ENCODE data around the gene COLEC12.

The COLEC12 gene

DNA sequence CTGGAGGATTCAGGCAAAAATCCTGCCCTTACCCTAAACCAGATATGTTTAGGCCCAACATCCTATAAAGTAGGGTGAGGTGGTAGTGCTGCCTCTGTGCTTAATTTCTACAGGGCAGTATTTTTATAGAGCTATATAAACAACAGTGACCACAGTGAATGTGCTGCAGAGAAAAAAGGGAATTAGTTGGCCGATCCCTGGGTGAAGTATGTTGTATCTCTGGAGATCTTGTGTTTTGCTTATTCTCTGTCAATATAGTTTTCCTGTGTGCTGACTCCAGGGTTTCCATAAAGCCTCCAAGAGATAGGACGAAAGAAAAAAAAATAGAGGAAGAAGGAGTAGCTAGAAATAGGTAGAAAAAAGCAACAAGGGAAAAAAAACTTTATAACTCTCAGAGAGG lies 143.7 kb downstream of the COLEC12 start:
- Histone ChIP-seq H3K18ac (ENCODE audit: low read length) (no peak overlapping the region), H3K4me1 (ENCODE audit: control insufficient read depth in 1 of 2, insufficient read depth in 2 of 2, low read length in 2 of 2) (peaks cover 0 to 2% of the 10 kb centered on the region in 2 experiments), H2BK120ac (ENCODE audit: insufficient read depth, low read length, poor library complexity) (no peak overlapping the region), H4K91ac (ENCODE audit: low read depth, low read length) (no peak overlapping the region), H3K23ac (ENCODE audit: low read length) (no peak overlapping the region), H2AK5ac (ENCODE audit: low read length) (no peak overlapping the region), H2BK5ac (ENCODE audit: low read depth, low read length, poor library complexity) (no peak overlapping the region), H3K14ac (ENCODE audit: low read length) (no peak overlapping the region), H3K4me2 (ENCODE audit: low read length) (no peak overlapping the region), H3K36me3 (ENCODE audit: control insufficient read depth in 1 of 2, insufficient read depth in 2 of 2, low read length in 2 of 2) (no peaks in the 10 kb centered on the region), H3K27me3 (ENCODE audit: insufficient read depth, low read length) (no peaks in the 10 kb centered on the region), H3K27ac (ENCODE audit: low read depth, low read length) (no peak overlapping the region), H4K8ac (ENCODE audit: low read depth, low read length) (no peak overlapping the region), H3K9ac (ENCODE audit: low read length) (no peak overlapping the region), H3K4me3 (ENCODE audit: low read depth, low read length) (no peak overlapping the region), H3K79me1 (ENCODE audit: low read length) (no peaks in the 10 kb centered on the region), H2BK12ac (ENCODE audit: low read length) (no peak overlapping the region), H3K79me2 (ENCODE audit: control insufficient read depth, insufficient read depth, low read length, poor library complexity) (no peaks in the 10 kb centered on the region), H3K4ac (ENCODE audit: low read depth, low read length) (no peak overlapping the region), H2AFZ (ENCODE audit: insufficient read depth, low read length, poor library complexity) (no peak overlapping the region), H3K9me3 (ENCODE audit: insufficient read depth, low read depth, low read length) (no peaks in the 10 kb centered on the region), H4K12ac (ENCODE audit: low read depth, low read length) (no peak overlapping the region)
- no peak for DNase-seq
- WGBS (ENCODE audit: extremely low coverage, insufficient coverage, insufficient read length): no CpG with 5 or more reads among the region's 2 CpGs

DNA sequence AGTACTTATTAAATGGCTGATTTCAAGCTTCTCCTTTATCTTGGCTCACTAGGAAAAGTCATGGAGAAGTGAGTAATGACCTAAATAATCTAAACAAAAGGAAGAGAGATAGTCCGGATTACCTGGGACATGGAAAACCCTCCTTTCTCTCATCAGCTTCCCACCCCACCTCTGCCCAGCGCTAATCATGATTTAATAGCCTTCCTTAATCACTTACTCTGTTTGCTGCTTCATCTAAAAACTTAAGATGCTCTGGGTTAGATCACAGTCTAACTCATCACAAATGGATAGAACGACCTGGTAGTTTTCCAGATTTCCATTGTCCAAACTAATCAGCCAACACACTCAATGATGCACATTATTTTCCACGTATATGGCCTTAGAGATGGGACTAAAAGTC lies 144.8 kb downstream of the COLEC12 start:
- Histone ChIP-seq H3K18ac (ENCODE audit: low read length) (no peak overlapping the region), H3K4me2 (ENCODE audit: low read length) (no peak overlapping the region), H2BK12ac (ENCODE audit: low read length) (no peak overlapping the region), H3K27me3 (ENCODE audit: insufficient read depth, low read length) (no peaks in the 10 kb centered on the region), H2BK120ac (ENCODE audit: insufficient read depth, low read length, poor library complexity) (no peak overlapping the region), H3K23ac (ENCODE audit: low read length) (no peak overlapping the region), H2BK5ac (ENCODE audit: low read depth, low read length, poor library complexity) (no peak overlapping the region), H3K4me3 (ENCODE audit: low read depth, low read length) (no peak overlapping the region), H3K14ac (ENCODE audit: low read length) (no peak overlapping the region), H4K91ac (ENCODE audit: low read depth, low read length) (no peak overlapping the region), H3K4me1 (ENCODE audit: control insufficient read depth in 1 of 2, insufficient read depth in 2 of 2, low read length in 2 of 2) (no peaks in the 10 kb centered on the region), H2AK5ac (ENCODE audit: low read length) (no peak overlapping the region), H4K8ac (ENCODE audit: low read depth, low read length) (no peak overlapping the region), H3K9ac (ENCODE audit: low read length) (no peak overlapping the region), H3K9me3 (ENCODE audit: insufficient read depth, low read depth, low read length) (no peaks in the 10 kb centered on the region), H3K27ac (ENCODE audit: low read depth, low read length) (no peak overlapping the region), H3K36me3 (ENCODE audit: control insufficient read depth in 1 of 2, insufficient read depth in 2 of 2, low read length in 2 of 2) (no peaks in the 10 kb centered on the region), H2AFZ (ENCODE audit: insufficient read depth, low read length, poor library complexity) (no peak overlapping the region), H3K4ac (ENCODE audit: low read depth, low read length) (no peak overlapping the region), H3K79me1 (ENCODE audit: low read length) (no peaks in the 10 kb centered on the region), H3K79me2 (ENCODE audit: control insufficient read depth, insufficient read depth, low read length, poor library complexity) (no peaks in the 10 kb centered on the region), H4K12ac (ENCODE audit: low read depth, low read length) (no peak overlapping the region)
- WGBS (ENCODE audit: extremely low coverage, insufficient coverage, insufficient read length): no CpG with 5 or more reads among the region's 4 CpGs
- DNase-seq: no peak

DNA sequence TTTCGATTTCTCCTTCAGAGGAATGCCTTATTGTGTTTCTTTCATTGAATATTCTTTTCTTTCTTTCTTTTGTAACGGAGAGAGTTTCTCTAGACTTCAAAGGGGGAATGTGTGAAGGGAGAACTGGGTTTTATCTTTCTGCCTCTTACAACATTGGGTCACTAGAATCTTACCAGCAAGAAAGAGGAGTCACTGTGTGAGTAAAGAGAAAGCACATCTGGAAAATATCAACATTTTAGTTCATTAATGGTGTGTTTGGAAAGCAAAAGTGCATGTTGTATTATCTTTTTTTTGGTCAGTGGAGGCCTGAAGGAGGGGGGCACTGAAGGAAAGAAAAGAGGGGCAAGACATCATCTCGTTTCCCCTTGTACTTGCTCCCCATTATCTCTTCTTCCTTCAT lies 146.0 kb downstream of the COLEC12 start:
- no peak overlapping the region for H2BK5ac ChIP-seq (ENCODE audit: low read depth, low read length, poor library complexity)
- no peak overlapping the region for H3K9ac ChIP-seq (ENCODE audit: low read length)
- H3K79me2 ChIP-seq (ENCODE audit: control insufficient read depth, insufficient read depth, low read length, poor library complexity): no peaks in the 10 kb centered on the region
- H3K4ac ChIP-seq (ENCODE audit: low read depth, low read length): no peak overlapping the region
- H3K27ac ChIP-seq (ENCODE audit: low read depth, low read length): no peak overlapping the region
- H3K9me3 ChIP-seq (ENCODE audit: insufficient read depth, low read depth, low read length): no peaks in the 10 kb centered on the region
- no peak overlapping the region for H2AFZ ChIP-seq (ENCODE audit: insufficient read depth, low read length, poor library complexity)
- no peaks in the 10 kb centered on the region for H3K79me1 ChIP-seq (ENCODE audit: low read length)
- no peaks in the 10 kb centered on the region for H3K36me3 ChIP-seq (ENCODE audit: control insufficient read depth in 1 of 2, insufficient read depth in 2 of 2, low read length in 2 of 2)
- H3K27me3 ChIP-seq (ENCODE audit: insufficient read depth, low read length): no peaks in the 10 kb centered on the region
- no peak overlapping the region for H2AK5ac ChIP-seq (ENCODE audit: low read length)
- H4K12ac ChIP-seq (ENCODE audit: low read depth, low read length): no peak overlapping the region
- no peak overlapping the region for H3K4me2 ChIP-seq (ENCODE audit: low read length)
- H3K18ac ChIP-seq (ENCODE audit: low read length): no peak overlapping the region
- no peaks in the 10 kb centered on the region for H3K4me1 ChIP-seq (ENCODE audit: control insufficient read depth in 1 of 2, insufficient read depth in 2 of 2, low read length in 2 of 2)
- H3K4me3 ChIP-seq (ENCODE audit: low read depth, low read length): no peak overlapping the region
- no peak for DNase-seq
- no peak overlapping the region for H4K91ac ChIP-seq (ENCODE audit: low read depth, low read length)
- no peak overlapping the region for H3K23ac ChIP-seq (ENCODE audit: low read length)
- no peak overlapping the region for H4K8ac ChIP-seq (ENCODE audit: low read depth, low read length)
- H3K14ac ChIP-seq (ENCODE audit: low read length): no peak overlapping the region
- WGBS (ENCODE audit: extremely low coverage, insufficient coverage, insufficient read length): no CpG with 5 or more reads among the region's 3 CpGs
- H2BK120ac ChIP-seq (ENCODE audit: insufficient read depth, low read length, poor library complexity): no peak overlapping the region
- no peak overlapping the region for H2BK12ac ChIP-seq (ENCODE audit: low read length)

DNA sequence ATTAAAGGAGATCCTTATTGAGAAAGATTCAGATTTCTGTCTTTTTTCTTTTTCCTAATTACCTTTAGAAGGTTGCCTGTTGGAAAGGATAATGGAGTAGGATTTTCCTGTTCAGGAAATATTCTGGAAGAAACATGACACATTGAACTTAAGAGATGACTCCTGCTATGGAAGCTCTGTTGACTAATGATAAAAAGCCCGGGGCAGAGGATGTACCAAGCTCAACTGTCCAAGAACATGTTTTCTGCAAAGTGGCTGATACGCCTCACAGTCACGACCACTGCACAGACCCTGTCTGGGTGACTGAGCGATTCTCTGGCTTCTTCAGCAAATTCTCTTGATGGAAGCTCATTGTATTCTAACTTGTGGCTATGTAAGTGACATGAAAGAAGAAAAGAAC lies 146.5 kb downstream of the COLEC12 start:
- Histone ChIP-seq H2AFZ (ENCODE audit: insufficient read depth, low read length, poor library complexity) (no peak overlapping the region), H3K18ac (ENCODE audit: low read length) (no peak overlapping the region), H2BK5ac (ENCODE audit: low read depth, low read length, poor library complexity) (no peak overlapping the region), H2BK12ac (ENCODE audit: low read length) (no peak overlapping the region), H3K9me3 (ENCODE audit: insufficient read depth, low read depth, low read length) (no peaks in the 10 kb centered on the region), H3K23ac (ENCODE audit: low read length) (no peak overlapping the region), H4K91ac (ENCODE audit: low read depth, low read length) (no peak overlapping the region), H2AK5ac (ENCODE audit: low read length) (no peak overlapping the region), H3K36me3 (ENCODE audit: control insufficient read depth in 1 of 2, insufficient read depth in 2 of 2, low read length in 2 of 2) (no peaks in the 10 kb centered on the region), H3K4ac (ENCODE audit: low read depth, low read length) (no peak overlapping the region), H3K79me2 (ENCODE audit: control insufficient read depth, insufficient read depth, low read length, poor library complexity) (no peaks in the 10 kb centered on the region), H3K14ac (ENCODE audit: low read length) (no peak overlapping the region), H3K4me3 (ENCODE audit: low read depth, low read length) (no peak overlapping the region), H4K12ac (ENCODE audit: low read depth, low read length) (no peak overlapping the region), H2BK120ac (ENCODE audit: insufficient read depth, low read length, poor library complexity) (no peak overlapping the region), H4K8ac (ENCODE audit: low read depth, low read length) (no peak overlapping the region), H3K4me1 (ENCODE audit: control insufficient read depth in 1 of 2, insufficient read depth in 2 of 2, low read length in 2 of 2) (no peaks in the 10 kb centered on the region), H3K9ac (ENCODE audit: low read length) (no peak overlapping the region), H3K27me3 (ENCODE audit: insufficient read depth, low read length) (no peaks in the 10 kb centered on the region), H3K79me1 (ENCODE audit: low read length) (no peaks in the 10 kb centered on the region), H3K4me2 (ENCODE audit: low read length) (no peak overlapping the region), H3K27ac (ENCODE audit: low read depth, low read length) (no peak overlapping the region)
- DNase-seq: no peak
- no CpG with 5 or more reads among the region's 4 CpGs for WGBS (ENCODE audit: extremely low coverage, insufficient coverage, insufficient read length)
